Stimulated activated CD4-positive, alpha-beta T cell treated with anti-CD3 and anti-CD28 coated beads, Interleukin-1b, Interleukin-23, amount 100 ng/mL, for 24 hours (primary cell): ENCODE results near the gene ITIH3.

Experiments
- DNase-seq, 4 experiments: peaks; one replicate each; pipeline ENCODE4 v3.0.0-alpha.2; 2020; ENCODE audit warnings: low read depth in 4 of 4, low spot score in 1 of 4

The ITIH3 gene

DNA sequence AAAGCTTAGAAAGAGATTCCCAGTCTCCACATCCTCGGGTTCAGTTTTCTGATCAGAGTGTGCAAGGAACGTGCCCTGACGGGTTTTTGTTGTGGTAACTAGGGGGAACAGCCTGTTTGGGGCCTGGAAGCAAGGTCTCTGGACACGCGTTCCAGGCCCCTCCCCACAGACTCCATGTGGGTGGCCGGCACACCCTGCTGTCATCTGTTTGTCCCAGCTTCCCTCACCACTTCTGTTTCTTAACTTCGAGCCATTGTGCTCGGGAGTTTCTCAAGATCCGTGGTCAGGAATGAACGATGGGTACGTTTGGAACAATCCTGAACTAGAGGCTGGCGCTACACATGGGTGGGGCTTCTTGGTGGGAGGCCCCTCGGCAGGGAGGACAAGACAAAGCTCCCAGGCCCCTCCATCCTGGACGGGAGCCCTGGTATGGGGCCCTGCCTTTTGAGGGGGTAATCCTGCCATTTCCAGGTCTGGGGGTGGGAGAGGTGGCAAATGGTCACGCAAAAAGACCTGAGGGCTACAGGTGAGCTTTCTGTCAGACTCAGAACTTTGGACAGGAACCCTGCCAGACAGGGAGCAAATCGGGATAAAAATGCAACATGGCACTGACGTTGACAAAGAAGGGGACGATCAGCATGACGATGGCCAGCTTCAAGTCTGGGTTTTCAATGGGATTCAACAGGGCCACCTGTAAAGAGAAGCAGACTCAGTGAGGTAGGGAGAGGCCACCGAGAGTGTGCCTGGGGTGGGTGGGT, 48.7 kb downstream of the ITIH3 start:
- DNase-seq = no peak

DNA sequence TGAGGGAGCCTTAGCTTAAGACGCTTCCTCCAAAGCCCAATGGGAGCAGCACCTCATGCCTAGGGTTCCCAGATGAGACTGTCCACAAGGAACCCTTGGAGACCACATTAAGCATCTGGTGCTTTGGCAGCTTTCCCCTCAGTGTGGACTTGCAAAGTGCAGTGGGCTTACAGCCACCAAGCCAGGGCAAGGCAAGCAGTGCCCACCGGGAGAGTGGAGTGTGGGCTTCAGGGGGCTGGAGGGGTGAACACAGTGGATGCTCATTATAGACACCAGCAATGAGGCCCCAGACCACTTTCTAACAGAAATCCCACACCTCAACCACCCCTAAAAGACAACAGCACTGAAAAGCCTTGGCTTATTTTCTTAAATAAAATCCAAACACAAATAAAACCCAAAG, 49.3 kb downstream of the ITIH3 start:
- no peak for DNase-seq

DNA sequence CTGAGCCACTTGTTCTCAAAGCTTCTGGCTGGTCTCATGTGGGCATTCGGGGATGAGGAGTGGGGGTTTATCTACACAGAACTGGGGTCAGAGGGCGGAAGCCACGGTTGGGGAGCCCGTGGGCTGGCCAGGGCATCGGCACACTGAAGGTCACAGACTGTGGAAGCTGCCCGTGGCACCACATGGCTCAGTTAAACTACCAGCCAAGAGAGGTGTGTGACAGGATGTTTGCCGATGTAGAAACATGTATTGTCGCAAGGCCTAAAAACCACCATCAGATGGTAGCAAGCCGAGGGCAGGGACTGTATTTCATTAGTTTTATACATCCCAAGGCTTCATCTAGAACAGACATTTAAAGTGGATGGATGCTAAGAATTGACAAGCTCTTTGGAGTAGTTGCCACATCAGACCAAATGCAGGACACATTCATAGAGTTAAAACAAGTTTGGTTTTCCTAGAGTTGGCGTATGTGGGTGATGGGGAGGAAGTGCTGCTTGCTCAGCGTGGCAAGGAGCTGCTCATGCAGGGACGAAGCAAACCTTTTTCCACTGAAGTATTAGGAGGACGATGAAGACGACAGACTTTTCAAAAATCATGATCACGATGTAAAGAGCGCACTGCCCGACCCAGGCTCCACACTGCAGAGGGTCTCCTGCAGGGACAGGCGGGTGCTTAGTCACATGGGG, 49.8 kb downstream of the ITIH3 start:
- no peak for DNase-seq

DNA sequence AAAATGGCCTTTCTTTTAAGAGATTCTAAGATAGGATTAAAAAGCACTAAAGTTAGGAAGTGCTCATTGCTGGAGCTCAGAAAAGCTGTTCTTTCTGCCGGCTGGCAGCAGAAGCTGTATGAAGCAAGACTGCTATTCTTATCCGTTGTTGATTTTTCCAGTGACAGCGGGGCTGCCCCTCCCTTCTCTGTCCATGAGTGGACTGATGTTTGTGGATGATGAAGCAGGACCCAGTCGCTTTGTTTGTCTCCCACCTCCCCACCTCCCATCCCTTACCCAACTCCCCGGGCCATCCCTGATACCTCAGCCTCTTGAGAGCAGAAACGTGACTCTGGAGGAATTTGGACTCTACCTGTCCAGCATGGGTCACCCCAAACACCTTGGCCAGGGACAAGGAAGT, 50.6 kb downstream of the ITIH3 start:
- DNase-seq = no peak

DNA sequence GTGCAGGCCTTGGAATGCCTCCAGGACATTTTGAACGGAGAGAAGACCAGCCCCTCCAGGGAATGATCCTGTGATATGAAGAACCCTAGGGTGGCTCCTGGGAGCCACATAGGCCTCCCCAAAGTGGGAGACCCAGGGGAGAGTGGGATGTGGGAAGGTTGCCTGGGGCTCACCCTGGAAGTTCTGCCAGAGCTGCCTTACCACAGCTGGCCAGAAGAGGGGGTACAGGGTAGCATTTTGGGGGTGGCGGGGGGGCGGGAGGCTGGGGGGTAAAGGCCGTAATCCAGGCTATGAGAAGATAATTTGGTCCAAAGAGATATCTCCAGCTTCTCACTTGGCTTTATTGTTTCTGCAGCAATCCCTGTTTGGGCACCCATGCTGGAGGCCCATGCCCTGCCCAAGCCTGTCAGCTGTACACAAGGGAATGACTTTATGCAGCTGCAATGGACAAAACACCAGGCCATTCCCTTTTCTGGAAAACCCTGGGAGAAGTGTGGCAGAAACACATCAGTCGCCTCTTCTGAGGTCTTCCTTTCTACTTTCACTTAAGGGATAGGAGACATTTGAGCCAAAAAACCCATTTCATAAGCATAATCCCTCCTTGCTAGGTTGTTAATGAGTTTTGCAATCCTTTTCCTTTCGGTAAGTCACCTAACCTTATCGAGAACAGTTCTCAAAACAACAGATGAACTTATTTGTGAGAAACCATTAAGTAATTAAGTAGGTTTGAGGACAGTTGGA, 51.3 kb downstream of the ITIH3 start:
- DNase-seq = peak in 1 of 4 experiments; percentile 8

DNA sequence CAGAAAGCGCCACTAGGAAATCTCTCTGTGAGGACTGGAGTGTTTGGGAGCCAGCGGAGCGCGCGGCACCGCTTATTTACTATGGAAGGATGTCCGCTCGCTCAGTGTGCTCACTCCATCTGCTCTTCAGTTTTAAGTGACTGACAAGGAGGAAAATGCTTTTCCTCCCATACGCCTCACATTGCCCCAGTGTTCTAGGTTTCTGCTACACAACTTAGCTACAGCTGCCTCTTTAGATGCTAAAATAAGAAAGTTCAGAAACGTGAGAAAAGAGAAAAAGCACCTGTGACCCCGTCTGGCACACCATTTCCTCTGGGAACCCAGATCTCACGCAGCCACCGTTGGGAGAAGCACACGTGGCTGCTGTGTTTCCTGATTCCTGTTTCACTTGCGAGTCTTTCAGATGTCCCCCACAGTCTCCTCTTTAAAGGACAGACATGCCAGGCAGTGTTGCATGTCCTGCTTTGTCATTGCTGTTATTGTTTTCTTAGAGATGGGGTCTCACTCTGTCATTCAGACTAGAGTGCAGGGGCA, 51.9 kb downstream of the ITIH3 start:
- no peak for DNase-seq

DNA sequence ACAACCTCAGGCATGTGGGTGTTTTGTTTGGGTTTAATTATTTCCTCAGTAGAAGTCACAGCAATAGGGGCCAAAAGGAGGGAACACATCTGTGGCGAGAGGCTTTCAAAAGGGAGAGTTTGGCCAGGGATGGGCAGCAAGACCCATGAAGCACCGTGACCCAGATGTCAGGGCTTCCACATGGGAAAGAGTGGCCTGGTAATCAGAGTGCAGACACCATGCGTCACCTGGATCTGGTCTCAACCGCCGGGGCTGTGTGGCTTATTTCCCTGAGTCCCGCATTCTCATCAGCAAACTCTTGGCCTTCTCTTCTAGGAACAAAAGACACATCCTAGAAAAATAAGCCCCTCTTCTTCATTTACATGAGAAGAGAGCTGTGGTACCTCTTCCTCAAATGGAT, 52.6 kb downstream of the ITIH3 start:
- DNase-seq = no peak

DNA sequence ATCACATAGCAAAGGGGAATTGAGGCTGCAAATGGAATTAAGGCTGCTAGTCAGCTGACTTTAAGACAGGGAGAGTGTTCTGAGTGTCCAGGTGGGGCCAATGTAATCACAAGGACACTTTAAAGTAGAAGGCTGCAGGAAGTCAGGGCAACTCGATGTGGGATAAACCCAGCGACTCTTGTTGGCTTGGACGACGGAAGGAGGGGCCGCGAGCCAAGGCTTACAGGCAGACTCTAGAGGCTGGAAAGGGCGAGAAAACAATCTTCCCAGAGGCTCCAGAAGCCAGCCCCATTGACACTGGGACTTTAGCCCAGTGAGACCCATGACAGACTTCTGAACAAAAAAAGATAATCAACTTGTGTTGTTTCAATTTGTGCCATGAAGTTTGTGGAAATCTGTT, 53.1 kb downstream of the ITIH3 start:
- no peak for DNase-seq

DNA sequence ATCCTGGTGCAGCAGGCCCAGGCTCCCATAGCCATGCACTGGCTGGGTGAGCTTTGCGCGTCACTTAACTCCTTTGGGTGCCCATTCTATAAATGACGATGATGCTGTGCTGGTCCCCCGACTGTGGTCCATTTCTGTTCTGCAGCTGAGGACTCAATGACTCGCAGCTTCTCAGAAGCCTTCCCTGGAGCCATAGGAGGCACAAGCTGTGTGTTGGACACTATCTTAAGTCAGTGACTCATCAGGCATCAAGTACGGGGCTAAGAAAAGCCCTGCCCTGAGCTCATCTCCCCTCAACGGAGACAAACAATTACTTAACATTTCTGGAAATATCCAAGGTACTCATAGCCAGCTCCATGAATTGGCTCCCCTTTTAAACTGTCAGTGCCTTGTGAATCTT, 54.0 kb downstream of the ITIH3 start:
- DNase-seq = no peak

DNA sequence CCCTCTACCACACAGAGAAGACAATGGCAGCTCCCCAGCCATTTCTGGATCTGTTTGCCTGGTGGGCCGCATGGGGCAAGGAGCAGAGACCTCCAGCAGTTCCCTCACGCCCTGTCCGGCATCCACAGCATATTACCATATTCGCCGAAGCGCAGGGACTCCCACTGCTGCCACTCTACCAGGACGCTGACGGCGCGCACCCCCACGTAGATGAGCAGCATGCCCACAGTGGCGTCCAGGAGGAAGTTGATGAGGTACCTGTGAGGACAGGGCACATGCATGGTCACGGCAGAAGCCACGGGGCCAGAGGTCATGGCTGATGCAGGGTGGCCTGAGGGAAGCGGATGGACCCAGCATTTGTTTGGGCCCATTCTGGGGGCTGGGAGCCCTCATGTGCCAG, 55.1 kb downstream of the ITIH3 start:
- DNase-seq = no peak

DNA sequence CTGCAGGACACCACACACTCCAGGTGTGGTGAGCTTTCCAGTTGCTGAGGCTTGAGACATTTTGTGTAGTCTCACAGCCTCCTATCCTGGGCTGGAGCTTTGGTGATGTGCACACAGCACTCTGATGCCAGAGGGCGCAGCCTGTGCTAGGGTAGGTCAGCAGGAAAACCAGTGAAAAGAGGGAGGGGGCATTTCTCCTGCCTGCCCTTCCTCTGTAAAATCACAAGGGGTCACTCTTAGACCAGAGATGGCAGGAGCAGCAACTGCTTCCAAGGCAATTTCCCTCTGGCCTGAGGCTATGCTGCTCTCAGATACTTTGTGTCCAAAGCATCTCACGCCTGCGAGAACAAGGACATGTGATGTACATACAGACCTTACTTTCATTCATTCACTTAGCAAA, 56.8 kb downstream of the ITIH3 start:
- DNase-seq = no peak

DNA sequence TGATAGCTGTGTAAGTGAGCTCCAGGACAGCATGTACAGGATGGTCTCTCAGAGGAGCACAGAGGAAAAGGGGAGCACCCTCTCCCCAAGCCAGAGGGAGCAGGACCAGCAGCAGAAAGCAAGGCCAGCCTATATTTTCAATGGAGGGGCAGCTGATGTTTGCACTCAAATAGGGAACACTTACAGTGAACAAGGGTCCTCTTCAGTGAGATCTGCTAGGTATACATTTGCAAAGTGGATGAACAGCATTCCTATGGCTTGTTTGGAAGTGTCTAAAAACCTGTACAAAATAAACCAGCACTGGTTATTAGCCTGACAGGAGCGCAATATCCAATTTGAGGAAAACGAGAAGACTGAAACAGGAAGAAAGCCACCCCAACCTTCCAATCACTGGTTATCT, 57.8 kb downstream of the ITIH3 start:
- no peak for DNase-seq

DNA sequence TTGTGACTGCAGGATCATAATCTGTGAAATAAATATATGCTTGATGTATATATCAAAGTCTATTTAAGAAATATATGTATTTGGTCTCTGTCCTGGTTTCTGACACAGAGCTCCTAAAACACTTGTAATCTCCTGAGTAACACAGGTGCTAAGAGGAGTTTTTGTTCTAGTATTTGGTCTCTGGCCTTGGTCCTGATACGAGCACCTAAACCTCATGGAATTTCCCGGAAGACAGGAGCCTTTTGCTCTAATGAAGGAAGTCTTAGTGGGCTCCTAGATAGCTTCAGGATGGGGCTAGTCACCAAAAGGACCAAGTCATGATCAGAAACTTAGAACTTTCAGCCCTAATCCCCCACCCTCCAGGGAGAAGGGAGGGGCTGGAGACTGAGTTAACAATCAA, 59.4 kb downstream of the ITIH3 start:
- no peak for DNase-seq

DNA sequence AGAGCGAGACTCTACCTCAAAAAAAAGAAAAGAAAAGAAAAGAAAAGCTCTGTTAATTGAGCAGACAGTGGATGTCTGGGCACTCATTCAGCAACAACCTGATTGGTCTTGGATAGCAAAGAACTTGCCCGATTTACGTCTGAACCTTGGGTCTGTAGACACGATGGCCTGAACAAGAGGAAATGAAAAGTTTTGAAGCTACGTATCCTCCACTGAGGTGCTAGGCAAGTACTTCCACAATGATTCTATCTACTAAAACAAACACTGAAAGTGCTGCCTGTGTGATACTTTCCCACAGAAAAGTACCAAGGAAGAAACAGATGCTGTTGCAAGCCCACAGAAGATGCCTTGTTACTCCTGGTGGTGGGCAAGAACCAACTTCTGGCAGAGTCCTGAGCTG, 62.1 kb downstream of the ITIH3 start:
- DNase-seq = no peak

DNA sequence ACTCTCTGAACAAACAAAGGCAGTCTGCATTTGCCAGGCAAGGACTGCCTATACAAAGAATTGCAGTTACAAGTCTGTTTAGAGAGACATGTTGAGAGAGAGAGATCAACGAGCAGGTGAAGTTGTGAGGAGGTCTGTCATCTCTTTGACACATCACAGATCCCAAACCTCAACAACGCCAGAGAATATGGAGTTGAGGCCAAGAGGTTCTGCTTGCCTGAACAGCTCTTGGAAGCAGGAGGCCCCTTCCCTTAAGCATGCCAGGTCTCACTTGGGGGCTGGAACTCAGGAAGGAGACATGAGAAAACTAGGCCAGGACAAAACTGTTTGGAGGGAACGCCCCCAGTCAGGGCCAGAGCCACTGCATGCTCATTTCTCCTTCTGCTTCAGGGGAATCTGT, 62.5 kb downstream of the ITIH3 start:
- DNase-seq = no peak

DNA sequence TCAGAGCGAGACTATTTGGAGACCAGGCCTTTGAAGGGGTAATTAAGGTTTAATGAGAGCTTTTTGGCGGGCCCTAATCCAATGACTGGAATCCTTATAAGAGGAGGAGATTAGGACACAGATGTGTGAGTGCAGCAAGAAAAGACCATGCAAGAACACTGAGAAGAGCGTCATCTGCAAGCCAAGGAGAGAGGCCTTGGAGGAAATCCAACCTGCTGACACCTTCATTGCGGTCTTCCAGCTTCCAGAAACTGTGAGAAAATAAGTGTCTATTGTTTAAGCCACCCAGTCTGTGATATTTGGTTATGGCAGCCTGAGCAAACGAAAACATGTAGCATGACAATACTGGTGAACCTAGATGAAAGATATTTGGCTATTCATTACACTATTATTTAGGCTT, 63.3 kb downstream of the ITIH3 start:
- no peak for DNase-seq
